ENCODE results near the gene IRF2.

IRF2 gene

DNA sequence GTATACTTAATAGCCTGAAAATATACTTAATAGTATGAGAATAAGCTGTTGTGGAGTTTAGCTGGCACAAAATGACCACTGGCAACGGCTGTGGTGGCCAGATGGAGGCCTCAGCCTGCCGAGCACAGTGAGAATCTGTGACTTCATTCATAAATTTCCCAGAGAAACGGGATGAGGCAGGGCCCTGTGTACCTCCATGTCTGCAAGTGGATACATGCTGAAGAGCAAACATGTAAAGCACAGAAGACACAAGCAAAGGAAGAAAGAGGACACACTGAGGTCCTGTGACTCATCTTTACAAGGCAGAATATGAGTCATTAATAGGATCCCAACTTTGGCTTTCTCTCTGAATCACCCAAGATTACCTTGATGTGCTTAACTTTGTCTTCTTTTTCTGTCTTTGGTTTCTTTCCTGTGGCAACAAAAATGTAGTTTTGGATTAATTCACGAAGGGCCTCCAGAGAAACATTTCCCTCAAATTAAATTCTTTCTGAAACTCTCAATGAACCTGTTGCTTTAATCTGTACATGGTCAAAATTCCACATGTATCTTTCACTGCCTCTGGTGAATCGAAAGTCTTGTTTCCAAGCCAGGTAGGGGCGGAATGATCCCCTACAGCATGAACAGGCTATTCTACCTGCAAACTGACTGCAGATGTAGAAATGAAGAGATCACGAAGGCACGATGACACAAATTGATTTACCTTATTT, 56.4 kb downstream of the IRF2 start:
- H3K4me3 ChIP-seq (ENCODE audit: low read depth, low read length) = no peak overlapping the region
- TF ChIP-seq CTCF (IDR thresholded peaks at IDR 0.05; ENCODE audit: low read depth, low read length) = no peak

GRCh38 chr4:184416913-184417734, 57.2 kb downstream of the IRF2 start:
- H3K4me3 ChIP-seq (ENCODE audit: low read depth, low read length) = no peak overlapping the region
- TF ChIP-seq CTCF (IDR thresholded peaks at IDR 0.05; ENCODE audit: low read depth, low read length) = no peak

- H3K4me3 ChIP-seq (ENCODE audit: low read depth, low read length) = no peak overlapping the region
- TF ChIP-seq CTCF (IDR thresholded peaks at IDR 0.05; ENCODE audit: low read depth, low read length) = no peak
These were observed 59.3 kb downstream of the IRF2 start for GRCh38 chr4:184415071-184415470.

DNA sequence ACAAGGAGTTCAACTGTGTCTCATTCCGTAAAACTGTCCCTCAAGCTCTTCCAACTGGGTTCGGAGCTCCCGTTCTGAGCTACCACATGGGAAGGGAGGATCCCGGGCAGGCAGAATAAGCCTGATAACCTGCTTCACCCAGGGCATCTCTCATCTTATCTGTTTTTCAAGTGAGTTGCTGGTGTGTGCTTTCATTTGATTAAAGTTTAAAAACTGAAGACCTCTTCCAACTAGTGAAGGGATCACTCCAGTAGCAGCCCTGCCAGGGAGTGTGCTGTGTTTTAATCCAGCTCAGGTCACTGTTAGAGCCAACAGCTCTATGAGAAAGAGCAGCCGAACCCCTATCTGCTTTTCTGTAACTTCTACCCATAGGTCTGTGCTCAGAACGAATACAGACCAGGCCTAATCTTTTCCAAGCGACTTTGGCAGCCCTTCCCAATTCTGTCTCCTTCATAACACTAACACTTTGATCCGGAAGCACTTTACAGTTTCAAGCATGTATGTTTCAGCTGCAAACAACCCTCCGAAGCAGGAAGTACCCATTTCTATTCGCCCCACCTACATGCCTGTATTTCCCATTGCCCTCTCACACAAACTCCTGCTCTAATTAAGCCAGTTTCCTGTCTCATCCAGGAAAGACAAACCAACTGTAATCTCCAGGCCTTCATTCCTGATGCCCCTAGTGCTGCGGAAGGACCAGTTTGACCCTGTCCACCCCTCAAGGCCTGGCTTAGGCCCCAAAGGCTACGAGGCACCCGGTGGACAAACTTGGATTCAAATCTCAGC, 60.9 kb downstream of the IRF2 start:
- no peak overlapping the region for H3K4me3 ChIP-seq (ENCODE audit: low read depth, low read length)
- TF ChIP-seq CTCF (IDR thresholded peaks at IDR 0.05; ENCODE audit: low read depth, low read length) = no peak

DNA sequence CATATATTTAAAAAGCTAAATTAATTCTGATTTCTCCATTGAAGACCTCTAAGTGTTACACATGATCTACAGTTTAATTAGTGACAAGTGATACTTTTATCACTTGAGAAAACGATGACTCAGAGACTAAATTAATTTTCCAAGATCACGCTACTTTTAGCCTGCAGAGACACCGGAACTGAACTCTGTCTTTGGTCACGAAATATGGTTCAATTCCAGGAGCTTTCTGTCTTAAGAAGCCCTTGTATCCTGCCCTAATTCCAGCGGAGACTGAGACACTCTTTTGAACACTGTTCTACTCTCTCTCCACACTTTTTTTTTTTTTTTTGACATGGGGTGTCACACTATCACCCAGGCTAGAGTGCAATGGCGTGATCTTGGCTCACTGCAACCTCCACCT, 63.6 kb downstream of the IRF2 start:
- H3K4me3 ChIP-seq (ENCODE audit: low read depth, low read length) = no peak overlapping the region

GRCh38 chr4:184409911-184410692, 64.2 kb downstream of the IRF2 start:
- no peak for TF ChIP-seq CTCF (IDR thresholded peaks at IDR 0.05; ENCODE audit: low read depth, low read length)
- H3K4me3 ChIP-seq (ENCODE audit: low read depth, low read length) = no peak overlapping the region

More for the DNA sequence above, 63.6 kb downstream of the IRF2 start:
- no peak for TF ChIP-seq CTCF (IDR thresholded peaks at IDR 0.05; ENCODE audit: low read depth, low read length)

All from WI38 (cell line).